SH-SY5Y (cell line): ENCODE data around the gene REEP5.

Source experiments
- GATA2 ChIP-seq: IDR thresholded peaks from 2 replicates; pipeline ENCODE4 v1.6.1; 2011; ENCODE audit warnings: mild to moderate bottlenecking, low read depth, low read length
- GATA3 ChIP-seq: IDR thresholded peaks from 2 replicates; pipeline ENCODE4 v1.6.1; 2011; ENCODE audit warnings: low read depth, mild to moderate bottlenecking, low read length, moderate library complexity

REEP5 gene

GRCh38 chr5:112870966-112871365 is 51.1 kb downstream of the REEP5 start:
- no peak for TF ChIP-seq GATA2
- TF ChIP-seq GATA3: no peak

- no peak for TF ChIP-seq GATA2
- TF ChIP-seq GATA3: no peak
These were observed 52.1 kb downstream of the REEP5 start for GRCh38 chr5:112869948-112870347.

GRCh38 chr5:112867411-112867810 is 54.6 kb downstream of the REEP5 start:
- TF ChIP-seq GATA2 (no peak), GATA3 (no peak)

GRCh38 chr5:112866739-112867138 is 55.3 kb downstream of the REEP5 start:
- no peak for TF ChIP-seq GATA2
- TF ChIP-seq GATA3: no peak

- TF ChIP-seq GATA3 (no peak), GATA2 (no peak)
These were observed 56.9 kb downstream of the REEP5 start for GRCh38 chr5:112865128-112865527.

GRCh38 chr5:112863549-112863948 is 58.5 kb downstream of the REEP5 start:
- TF ChIP-seq GATA3 (no peak), GATA2 (no peak)

- no peak for TF ChIP-seq GATA3
- TF ChIP-seq GATA2: no peak
These were observed 59.9 kb downstream of the REEP5 start for GRCh38 chr5:112862085-112862484.

GRCh38 chr5:112861638-112861985 is 60.4 kb downstream of the REEP5 start:
- TF ChIP-seq GATA2 (no peak), GATA3 (no peak)

GRCh38 chr5:112860929-112861637 is 60.9 kb downstream of the REEP5 start, which contains the start of gene SRP19:
Gene SRP19 (plus strand): TSS chr5:112861287. CDS start chr5:112861377, 90 bp downstream.
- TF ChIP-seq GATA2: no peak

GRCh38 chr5:112857866-112858265 is 64.2 kb downstream of the REEP5 start:
- TF ChIP-seq GATA2 (no peak), GATA3 (no peak)

GRCh38 chr5:112854651-112855050 is 67.4 kb downstream of the REEP5 start:
- no peak for TF ChIP-seq GATA2
- no peak for TF ChIP-seq GATA3

- TF ChIP-seq GATA3 (no peak), GATA2 (no peak)
These were observed 72.1 kb downstream of the REEP5 start for GRCh38 chr5:112849912-112850311.

GRCh38 chr5:112848116-112848811 is 73.8 kb downstream of the REEP5 start:
- no peak for TF ChIP-seq GATA2
- no peak for TF ChIP-seq GATA3

- TF ChIP-seq GATA2: no peak
- no peak for TF ChIP-seq GATA3
These were observed 74.7 kb downstream of the REEP5 start for GRCh38 chr5:112847306-112847705.

- TF ChIP-seq GATA3 (no peak), GATA2 (no peak)
These were observed 75.5 kb downstream of the REEP5 start for GRCh38 chr5:112846556-112846955.

- no peak for TF ChIP-seq GATA2
- TF ChIP-seq GATA3: no peak
These were observed 77.5 kb downstream of the REEP5 start for GRCh38 chr5:112844489-112844888.

- TF ChIP-seq GATA3: no peak
- no peak for TF ChIP-seq GATA2
These were observed 88.1 kb downstream of the REEP5 start for GRCh38 chr5:112833971-112834370.

GRCh38 chr5:112830378-112830777 is 91.6 kb downstream of the REEP5 start:
- TF ChIP-seq GATA2: no peak
- no peak for TF ChIP-seq GATA3
